Natural killer cell treated with Interleukin-12 subunit alpha and Interleukin-12 subunit beta and Interleukin-15 and Interleukin-18, amount 100 ng/mL, for 72 hours (primary cell): Measurements from ENCODE around the gene IL31. TPM values are rescaled to one million over a fixed set of nuclear protein-coding genes. Genes with fewer than 3 reads are reported as not detected.
"Not testable (repeated sequence)": the region's sequence is repeated elsewhere in the genome, so short reads cannot be mapped to it uniquely, and the experiment has no call there.

Experiments used
- ATAC-seq, 2 donors: fragments of 150-1000 bp; cut with Tn5 transposase in 1 of 2; sonication (Bioruptor Pico), chemical (Tn5 transposase) in 1 of 2; 2 replicates each; pipeline ENCODE4 v1.10.0; 2021
- DNase-seq: peaks from one replicate; pipeline ENCODE4 v3.0.0; 2022; ENCODE audit warnings: low spot score
- H3K27ac Mint-ChIP-seq, 2 donors: 1 replicate in 1 of 2; 2 replicates in 1 of 2; pipeline ENCODE4 v1.8.0; 2022; ENCODE audit warnings: mixed read lengths in 2 of 2, mild to moderate bottlenecking in 1 of 2, moderate library complexity in 1 of 2
- H3K27me3 Mint-ChIP-seq, 2 donors: 1 replicate in 1 of 2; 2 replicates in 1 of 2; pipeline ENCODE4 v1.8.0; 2022; ENCODE audit warnings: mixed read lengths in 2 of 2
- H3K36me3 Mint-ChIP-seq: one replicate; pipeline ENCODE4 v1.8.0; 2022; ENCODE audit warnings: mixed read lengths
- H3K4me1 Mint-ChIP-seq, 2 donors: 1 replicate in 1 of 2; 2 replicates in 1 of 2; pipeline ENCODE4 v1.8.0; 2022; ENCODE audit warnings: low read depth in 2 of 2, mixed read lengths in 2 of 2, mild to moderate bottlenecking in 1 of 2
- H3K4me3 Mint-ChIP-seq: one replicate; pipeline ENCODE4 v1.8.0; 2022; ENCODE audit warnings: mixed read lengths
- H3K9me3 Mint-ChIP-seq: 2 replicates; pipeline ENCODE4 v1.8.0; 2022; ENCODE audit warnings: mixed read lengths
- total RNA-seq, 2 donors: library from RNA; stranded (reverse); gene quantifications; one replicate each; pipeline ENCODE4 v1.2.3, GENCODE V29; 2022

The IL31 gene
- total RNA-seq, 2 donors from 2014 or later = not detected

DNA sequence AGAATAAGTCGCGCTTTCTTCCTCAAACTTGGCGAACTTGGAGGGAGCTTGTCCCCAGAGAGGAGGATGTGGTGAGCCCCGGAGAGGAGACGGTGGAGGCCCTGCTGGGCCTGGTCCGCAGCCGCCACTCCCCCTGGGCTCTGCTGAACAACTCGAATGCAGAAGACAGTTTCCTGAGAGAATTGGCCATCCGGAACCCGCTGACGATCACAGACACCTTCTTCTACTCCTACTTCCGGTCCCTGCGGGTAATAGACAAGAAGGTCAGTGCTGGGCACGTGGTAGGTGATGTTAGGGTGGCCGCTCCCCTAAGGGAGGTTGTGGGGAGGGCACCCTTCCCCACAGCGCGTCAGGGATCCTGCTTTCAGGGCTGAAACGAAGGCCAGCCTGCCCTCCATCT, 10.5 kb upstream of the IL31 start:
- Mint-ChIP-seq H3K27ac (peak overlapping the region; percentile 86 to 94), H3K4me1 (peaks cover 14 to 27% of the 10 kb centered on the region in 2 donors), H3K27me3 (no peaks in the 10 kb centered on the region), H3K36me3 (no peaks in the 10 kb centered on the region), H3K4me3 (peak overlapping the region; percentile 84), H3K9me3 (no peaks in the 10 kb centered on the region)
- ATAC-seq = peak; percentile 78 to 79
- peak; percentile 81 for DNase-seq

DNA sequence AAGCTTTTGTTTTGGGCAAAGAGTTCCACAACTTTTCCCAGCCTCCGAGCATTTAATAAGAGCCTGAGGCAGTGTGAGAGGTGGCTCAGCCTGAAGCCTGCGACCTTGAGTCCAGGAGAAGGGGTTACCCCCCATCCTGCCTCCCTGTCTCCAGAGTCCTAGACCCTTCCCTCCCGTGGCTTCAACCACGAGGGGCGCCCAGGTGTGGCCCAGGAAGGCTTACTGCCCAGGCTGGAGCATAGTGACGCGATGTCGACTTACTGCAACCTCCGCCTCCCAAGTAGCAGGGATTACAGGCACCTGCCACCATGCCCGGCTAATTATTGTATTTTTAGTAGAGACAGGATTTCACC, 9.5 kb upstream of the IL31 start:
- DNase-seq = no peak
- peaks cover 19 to 35% of the 10 kb centered on the region in 2 donors for H3K4me1 Mint-ChIP-seq
- peak overlapping the region in 1 of 2 donors; percentile 94 for H3K27ac Mint-ChIP-seq
- no peak for ATAC-seq
- no peaks in the 10 kb centered on the region for H3K9me3 Mint-ChIP-seq
- H3K27me3 Mint-ChIP-seq = no peaks in the 10 kb centered on the region
- H3K36me3 Mint-ChIP-seq = no peaks in the 10 kb centered on the region
- no peak overlapping the region for H3K4me3 Mint-ChIP-seq

DNA sequence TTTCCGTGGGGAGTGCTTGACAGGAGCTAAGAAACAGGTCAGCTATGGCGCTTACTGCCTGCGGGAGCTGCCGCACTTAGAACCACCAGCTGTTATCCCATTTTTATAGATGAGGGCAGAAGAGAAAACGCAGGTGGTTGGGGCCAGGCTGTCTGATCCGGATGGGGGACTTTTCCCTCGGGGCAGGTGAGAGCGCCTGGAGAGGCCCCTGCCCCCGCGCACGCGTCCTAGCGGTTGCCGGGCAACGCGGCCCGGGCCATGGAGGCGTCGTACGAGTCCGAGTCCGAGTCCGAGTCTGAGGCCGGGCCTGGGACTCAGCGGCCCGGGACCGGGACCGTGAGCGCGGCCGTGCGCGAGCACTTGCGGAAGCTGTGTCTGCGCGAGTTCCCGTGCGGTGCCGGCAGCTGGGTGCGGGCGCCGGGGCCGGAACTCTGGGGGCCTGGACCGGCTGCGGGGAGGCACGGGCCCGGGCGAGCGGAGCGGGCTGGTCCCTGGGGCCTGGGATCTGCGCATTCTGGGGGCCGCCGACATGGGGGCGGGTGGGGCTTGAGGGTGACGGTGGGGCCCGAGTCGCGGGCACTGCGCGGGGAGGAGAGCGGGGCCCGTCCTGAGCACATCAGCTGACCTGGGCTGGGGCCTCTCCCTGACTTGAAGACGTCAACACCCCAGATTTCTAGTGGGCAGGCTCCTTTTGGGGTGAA, 9.0 kb upstream of the IL31 start, which contains the start of gene LRRC43:
TSS of gene LRRC43 (plus strand) at position 237 of the 701 bp plus-strand sequence. CDS start at position 259, 22 bp downstream.
- Mint-ChIP-seq H3K4me3 (peak within 1 kb of the TSS; percentile 84), H3K4me1 (peaks cover 23 to 38% of the 10 kb centered on the region in 2 donors), H3K27ac (peak within 1 kb of the TSS; percentile 86 to 94), H3K27me3 (no peaks in the 10 kb centered on the region), H3K36me3 (no peaks in the 10 kb centered on the region), H3K9me3 (no peaks in the 10 kb centered on the region)
- peak; percentile 76 for ATAC-seq
- DNase-seq = no peak

DNA sequence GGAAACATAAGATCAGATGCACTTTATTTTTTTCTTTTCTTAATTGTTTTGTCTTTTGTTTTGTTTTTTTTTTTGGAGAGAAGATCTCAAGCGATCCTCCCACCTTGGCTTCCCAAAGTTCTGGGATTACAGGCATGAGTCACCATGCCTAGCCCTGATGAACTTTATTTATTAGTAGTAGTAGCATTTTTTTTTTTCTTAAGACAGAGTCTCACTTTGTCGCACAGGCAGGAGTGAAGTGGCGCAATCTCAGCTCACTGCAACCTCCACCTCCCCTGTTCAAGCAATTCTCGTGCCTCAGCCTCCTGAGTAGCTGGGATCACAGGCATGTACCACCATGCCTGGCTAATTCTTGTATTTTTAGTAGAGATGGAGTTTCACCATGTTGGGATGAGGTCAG, 2.5 kb upstream of the IL31 start:
- not testable (repeated sequence) for ATAC-seq, DNase-seq, H3K9me3 Mint-ChIP-seq, H3K4me3 Mint-ChIP-seq, H3K36me3 Mint-ChIP-seq, H3K27me3 Mint-ChIP-seq
- Mint-ChIP-seq H3K27ac (peak overlapping the region in 1 of 2 donors; percentile 17), H3K4me1 (peaks cover 9 to 24% of the 10 kb centered on the region in 2 donors)

DNA sequence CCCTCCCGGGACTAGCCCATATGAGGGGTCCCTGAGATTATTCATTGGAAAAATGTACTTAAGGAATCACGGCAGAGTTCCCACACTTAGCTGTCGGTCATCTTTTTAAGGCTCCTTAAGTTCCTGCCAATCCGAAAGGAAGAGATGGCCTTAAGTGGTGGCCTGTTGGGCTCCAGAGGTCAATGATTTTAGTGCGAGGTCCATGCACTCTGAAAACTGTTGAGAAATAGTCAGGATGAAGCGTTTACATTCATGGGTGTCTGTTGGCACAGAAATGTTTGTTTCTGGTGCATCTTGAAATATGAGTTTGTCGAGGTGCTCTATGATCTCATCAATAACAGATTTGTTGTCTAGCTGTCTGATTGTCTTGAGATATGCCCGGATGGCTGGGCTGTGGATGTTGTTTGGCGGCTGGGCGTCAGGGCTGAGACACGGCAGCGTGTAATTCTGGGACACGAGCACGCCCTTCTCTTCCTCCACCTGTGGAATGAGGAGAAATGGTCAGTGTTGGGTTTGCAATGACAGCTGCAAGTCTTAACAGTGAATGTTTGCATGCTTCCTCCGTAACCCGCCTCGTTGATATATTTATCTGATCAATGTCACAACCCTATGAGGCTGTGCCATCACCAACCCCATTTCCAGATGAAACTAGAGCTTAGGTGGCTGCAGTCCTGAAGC, 1.6 kb downstream of the IL31 start:
- H3K27me3 Mint-ChIP-seq = no peaks in the 10 kb centered on the region
- peak overlapping the region in 1 of 2 donors; percentile 50 for H3K27ac Mint-ChIP-seq
- H3K36me3 Mint-ChIP-seq = no peaks in the 10 kb centered on the region
- no peak overlapping the region for H3K4me3 Mint-ChIP-seq
- ATAC-seq = no peak
- H3K9me3 Mint-ChIP-seq = no peaks in the 10 kb centered on the region
- peaks cover 1 to 11% of the 10 kb centered on the region in 2 donors for H3K4me1 Mint-ChIP-seq
- DNase-seq = no peak

DNA sequence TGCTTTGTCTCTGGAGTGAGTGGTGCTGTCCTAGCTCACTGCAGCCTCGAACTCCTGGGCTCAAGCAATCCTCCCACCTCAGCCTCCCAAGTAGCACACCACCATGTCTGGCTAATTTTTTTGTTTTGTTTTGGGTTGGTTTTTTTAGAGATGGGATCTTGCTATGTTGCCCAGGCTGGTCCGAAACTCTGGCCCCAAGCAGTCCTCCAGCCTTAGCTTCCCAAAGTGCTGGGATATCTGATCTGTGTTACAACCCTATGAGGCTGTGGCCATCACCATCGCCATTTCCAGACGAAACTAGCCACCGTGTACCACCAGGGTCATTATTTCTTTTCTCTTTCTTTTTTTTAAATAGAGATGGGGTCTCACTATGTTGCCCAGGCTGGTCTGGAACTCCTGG, 2.6 kb downstream of the IL31 start:
- H3K4me3 Mint-ChIP-seq = no peak overlapping the region
- ATAC-seq (no peak), DNase-seq (no peak)
- no peaks in the 10 kb centered on the region for H3K36me3 Mint-ChIP-seq
- no peak overlapping the region for H3K27ac Mint-ChIP-seq
- no peaks in the 10 kb centered on the region for H3K27me3 Mint-ChIP-seq
- H3K9me3 Mint-ChIP-seq = no peaks in the 10 kb centered on the region
- peaks cover 11 to 13% of the 10 kb centered on the region in 2 donors for H3K4me1 Mint-ChIP-seq

DNA sequence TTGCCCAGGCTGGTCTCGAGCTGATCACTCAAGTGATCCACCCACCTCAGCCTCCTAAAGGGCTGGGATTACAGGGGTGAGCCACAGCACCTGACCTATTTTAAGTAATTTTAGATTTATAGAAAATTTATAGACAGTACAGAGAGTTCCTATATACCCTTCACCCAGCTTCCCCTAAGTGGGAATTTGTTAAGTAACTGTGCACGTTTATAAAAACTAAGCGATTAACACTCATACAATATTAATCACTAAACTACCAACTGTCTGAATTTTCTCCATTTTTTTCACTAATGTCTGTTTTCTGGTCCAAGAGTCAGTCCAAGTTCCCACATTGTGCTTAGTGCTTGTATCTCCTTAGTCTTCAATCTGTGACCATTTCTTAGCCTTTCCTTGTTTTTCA, 5.5 kb downstream of the IL31 start:
- ATAC-seq = no peak
- Mint-ChIP-seq H3K9me3 (no peaks in the 10 kb centered on the region), H3K27me3 (no peaks in the 10 kb centered on the region), H3K4me1 (peaks cover 17 to 19% of the 10 kb centered on the region in 2 donors), H3K27ac (no peak overlapping the region), H3K36me3 (no peaks in the 10 kb centered on the region), H3K4me3 (no peak overlapping the region)
- DNase-seq = no peak

DNA sequence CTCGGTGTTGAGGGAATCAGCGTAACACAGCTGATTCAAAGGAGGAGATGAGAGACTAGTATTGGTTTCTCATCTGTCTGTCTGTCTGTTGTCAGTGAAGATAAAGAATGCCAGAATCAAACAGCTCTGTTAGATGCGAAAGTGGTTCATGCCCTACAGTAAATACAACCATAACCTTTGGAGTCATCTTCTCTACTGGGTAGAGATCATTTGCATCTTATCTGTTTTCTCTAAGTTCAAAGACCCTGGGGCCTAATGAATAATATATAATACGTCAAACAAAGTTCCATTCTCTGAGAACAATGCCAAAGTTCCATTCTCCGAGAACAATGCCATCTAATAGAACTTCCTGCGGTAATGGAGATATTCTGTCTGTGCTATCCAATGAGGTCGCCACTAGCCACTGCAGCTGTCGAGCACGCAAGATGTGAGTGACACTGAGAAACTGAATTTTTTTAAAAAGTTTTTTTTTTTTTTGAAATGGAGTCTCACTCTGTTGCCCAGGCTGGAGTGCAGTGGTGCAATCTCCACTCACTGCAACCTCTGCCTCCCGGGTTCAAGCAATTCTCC, 6.6 kb downstream of the IL31 start:
- no peak for ATAC-seq

DNA sequence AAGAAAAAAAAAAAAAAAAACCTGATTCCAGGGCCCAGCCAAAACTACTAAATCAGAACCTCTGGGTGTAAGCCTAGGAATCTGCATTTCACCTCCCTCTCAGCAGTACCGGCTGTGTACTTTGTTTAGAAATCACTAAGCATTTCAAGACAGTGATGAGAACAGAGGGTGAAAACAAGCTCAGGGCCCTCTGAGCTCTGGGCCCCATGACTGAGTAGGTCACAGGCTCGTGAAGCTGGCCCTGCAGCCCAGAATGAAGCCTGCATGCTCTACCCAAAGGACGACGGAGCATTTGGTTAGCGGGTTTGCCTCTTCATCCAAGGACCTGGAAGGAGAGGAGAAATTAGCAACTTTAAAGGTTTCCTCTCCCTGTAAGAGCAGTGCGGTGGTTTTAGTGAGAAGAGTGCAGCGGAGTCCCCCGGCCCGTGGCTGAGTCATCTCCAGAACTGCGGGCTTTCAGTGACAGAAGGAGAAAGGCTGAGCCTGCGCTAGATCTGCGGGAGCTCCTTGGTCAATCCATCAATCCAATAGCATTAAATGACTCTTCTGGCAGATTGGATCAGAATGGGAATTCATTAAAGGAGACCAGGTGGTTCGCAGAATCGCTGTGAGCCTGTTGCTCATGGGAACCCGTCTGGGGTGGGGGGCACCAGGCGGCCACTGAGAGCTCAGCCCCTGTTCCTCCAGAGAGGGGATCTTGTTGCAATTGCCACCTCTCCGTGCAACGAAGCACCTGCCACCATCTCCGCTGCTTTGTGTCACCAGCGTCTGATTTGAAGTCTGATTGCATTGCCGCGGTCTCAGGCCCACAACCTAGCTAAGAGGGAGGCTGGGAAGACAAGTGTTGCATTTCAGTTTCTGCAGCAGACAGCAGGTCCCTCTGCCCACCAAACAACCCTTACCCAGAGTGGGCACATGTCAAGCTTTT, 7.3 kb downstream of the IL31 start:
- Mint-ChIP-seq H3K27ac (peak overlapping the region in 1 of 2 donors; percentile 71), H3K4me1 (peaks cover 29 to 34% of the 10 kb centered on the region in 2 donors), H3K27me3 (no peaks in the 10 kb centered on the region), H3K4me3 (peak overlapping the region; percentile 56), H3K36me3 (no peaks in the 10 kb centered on the region), H3K9me3 (no peaks in the 10 kb centered on the region)
- DNase-seq (peak; percentile 75), ATAC-seq (peak; percentile 93 to 95)

More for the DNA sequence above, 6.6 kb downstream of the IL31 start:
- H3K4me3 Mint-ChIP-seq = peak overlapping the region; percentile 56
- no peaks in the 10 kb centered on the region for H3K36me3 Mint-ChIP-seq
- H3K27me3 Mint-ChIP-seq = no peaks in the 10 kb centered on the region
- DNase-seq = no peak
- peaks cover 26 to 29% of the 10 kb centered on the region in 2 donors for H3K4me1 Mint-ChIP-seq
- H3K27ac Mint-ChIP-seq = peak overlapping the region in 1 of 2 donors; percentile 71
- no peaks in the 10 kb centered on the region for H3K9me3 Mint-ChIP-seq

DNA sequence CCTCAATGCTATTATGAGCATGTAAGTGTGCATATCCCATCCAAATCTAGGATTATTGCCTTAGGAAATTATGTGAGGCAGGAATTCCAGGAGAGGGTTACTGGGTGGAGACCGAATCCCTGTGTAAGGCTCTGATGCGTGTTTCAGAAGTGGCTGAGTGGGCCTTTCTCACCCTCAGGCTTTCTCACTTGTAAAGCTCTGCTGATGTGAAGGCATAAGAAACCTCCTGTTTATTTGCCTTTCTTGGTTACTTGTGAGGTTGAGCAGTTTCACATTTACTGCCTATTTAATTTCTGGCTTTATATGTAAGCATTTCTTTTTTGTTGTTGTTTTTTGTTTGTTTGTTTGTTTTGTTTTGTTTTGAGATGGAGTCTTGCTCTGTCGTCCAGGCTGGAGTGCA, 11.0 kb downstream of the IL31 start:
- H3K36me3 Mint-ChIP-seq = no peaks in the 10 kb centered on the region
- H3K4me1 Mint-ChIP-seq = peaks cover 41 to 46% of the 10 kb centered on the region in 2 donors
- peak overlapping the region; percentile 85 to 98 for H3K27ac Mint-ChIP-seq
- H3K4me3 Mint-ChIP-seq = peak overlapping the region; percentile 71
- no peaks in the 10 kb centered on the region for H3K9me3 Mint-ChIP-seq
- ATAC-seq (no peak), DNase-seq (no peak)
- H3K27me3 Mint-ChIP-seq = no peaks in the 10 kb centered on the region

DNA sequence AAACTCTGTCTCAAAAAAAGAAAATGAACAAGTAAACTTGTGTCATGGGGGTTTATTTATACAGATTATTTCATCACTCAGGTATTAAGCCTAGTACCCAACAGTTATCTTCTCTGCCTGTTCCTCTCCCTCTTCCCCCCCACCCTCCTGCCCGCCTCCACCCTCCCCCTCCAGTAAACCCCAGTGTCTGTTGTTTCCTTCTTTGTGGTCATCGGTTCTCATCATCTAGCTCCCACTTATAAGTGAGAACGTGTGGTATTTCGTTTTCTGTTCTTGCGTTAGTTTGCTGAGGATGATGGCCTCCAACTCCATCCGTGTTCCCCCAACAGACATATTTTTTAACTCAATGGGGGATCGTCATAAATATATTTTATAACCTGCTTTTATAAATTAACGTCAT, 12.3 kb downstream of the IL31 start:
- Mint-ChIP-seq H3K4me3 (peak overlapping the region; percentile 71), H3K36me3 (no peaks in the 10 kb centered on the region), H3K9me3 (no peaks in the 10 kb centered on the region), H3K4me1 (peaks cover 33 to 41% of the 10 kb centered on the region in 2 donors), H3K27ac (peak overlapping the region; percentile 85 to 98), H3K27me3 (no peaks in the 10 kb centered on the region)
- DNase-seq (peak; percentile 73), ATAC-seq (peak; percentile 51 to 78)

DNA sequence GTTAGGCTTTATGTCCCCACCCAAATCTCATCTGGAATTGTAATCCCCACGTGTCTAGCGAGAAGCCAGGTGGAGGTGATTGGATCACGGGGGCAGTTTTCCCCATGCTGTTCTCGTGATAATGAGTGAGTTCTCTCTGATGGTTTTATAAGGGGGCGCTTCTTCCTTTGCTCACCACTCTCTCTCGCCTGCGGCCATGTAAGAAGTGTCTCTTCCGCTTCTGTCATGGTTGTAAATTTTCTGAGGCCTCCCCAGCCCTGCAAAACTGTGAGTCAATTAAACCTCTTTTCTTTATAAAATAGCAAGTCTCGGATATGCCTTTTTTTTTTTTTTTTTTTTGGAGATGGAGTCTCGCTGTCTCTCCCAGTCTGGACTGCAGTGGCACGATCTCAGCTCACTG, 13.3 kb downstream of the IL31 start:
- Mint-ChIP-seq H3K4me1 (peaks cover 29 to 44% of the 10 kb centered on the region in 2 donors), H3K9me3 (no peaks in the 10 kb centered on the region), H3K27me3 (peaks cover 0 to under 1% of the 10 kb centered on the region in 2 donors), H3K36me3 (no peaks in the 10 kb centered on the region), H3K27ac (peak overlapping the region; percentile 68 to 98), H3K4me3 (peak overlapping the region; percentile 25)
- DNase-seq (no peak), ATAC-seq (no peak)

DNA sequence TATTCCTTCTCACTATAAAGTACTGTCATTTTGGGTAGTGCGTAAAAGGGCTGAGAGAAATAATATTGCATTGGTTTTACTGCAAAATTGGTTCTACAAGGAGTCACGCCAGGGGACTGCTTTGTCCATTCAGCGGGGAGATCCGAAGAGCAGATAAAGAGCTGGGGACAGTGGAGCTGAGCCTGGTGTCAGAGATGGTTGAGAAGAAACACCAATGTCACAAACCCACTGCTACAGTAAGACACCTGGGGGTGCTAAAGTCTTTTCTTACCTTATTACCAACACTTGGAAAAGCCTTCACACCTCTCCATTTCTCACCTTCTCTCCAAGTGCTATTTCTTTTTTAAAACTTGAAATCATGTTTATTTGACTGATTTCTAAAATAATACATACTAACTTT, 14.1 kb downstream of the IL31 start:
- Mint-ChIP-seq H3K9me3 (no peaks in the 10 kb centered on the region), H3K4me1 (peaks cover 24 to 41% of the 10 kb centered on the region in 2 donors), H3K4me3 (no peak overlapping the region), H3K27ac (peak overlapping the region in 1 of 2 donors; percentile 44), H3K36me3 (no peaks in the 10 kb centered on the region), H3K27me3 (peaks cover 0 to 3% of the 10 kb centered on the region in 2 donors)
- ATAC-seq (no peak), DNase-seq (no peak)
